ENCODE measurements around the gene AGPAT4.

AGPAT4 gene

DNA sequence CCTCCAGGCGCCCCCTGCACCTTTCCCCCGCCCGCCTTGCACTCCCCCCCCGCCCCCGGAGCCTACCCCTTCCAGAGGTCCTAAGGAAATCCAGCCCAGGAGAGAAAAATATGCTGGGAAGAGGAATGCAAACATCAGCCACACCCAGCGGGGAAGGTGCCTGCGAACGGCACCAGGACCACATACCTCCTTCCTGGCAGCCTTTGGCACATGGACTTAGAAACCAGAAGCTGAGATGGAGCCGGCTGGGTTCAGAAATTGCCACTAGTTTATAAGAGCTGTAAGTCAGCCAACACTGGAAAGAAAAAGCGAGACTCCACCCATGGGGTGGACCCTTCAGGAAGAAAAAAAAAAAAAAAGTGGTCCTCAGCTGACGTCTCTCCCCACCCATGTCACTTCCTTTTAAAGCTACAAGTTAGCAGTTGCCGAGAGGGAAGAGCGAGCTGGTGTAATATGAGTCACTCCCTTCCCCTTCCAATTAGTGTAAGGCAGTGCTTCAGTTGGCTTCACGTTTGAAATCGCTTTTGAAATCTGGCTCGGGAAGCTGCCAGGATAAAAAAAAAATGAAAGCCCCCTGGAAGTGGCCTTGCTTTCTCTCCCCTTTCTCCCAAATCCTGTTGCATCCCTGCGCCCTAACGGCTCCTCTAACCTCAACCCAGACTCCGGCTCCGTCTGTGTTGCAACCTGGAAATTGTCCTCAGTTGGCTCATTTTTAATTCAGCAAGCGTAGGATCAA is at the start of gene AGPAT4:
Gene AGPAT4 (minus strand): TSS at position 310 of the 736 bp plus-strand sequence. CDS start 41,848 bp downstream, outside the sequence.
- no peak for TF ChIP-seq EZH2 (IDR thresholded peaks at IDR 0.05; ENCODE audit: borderline replicate concordance, low read length)
- TF ChIP-seq, protein P1, sequence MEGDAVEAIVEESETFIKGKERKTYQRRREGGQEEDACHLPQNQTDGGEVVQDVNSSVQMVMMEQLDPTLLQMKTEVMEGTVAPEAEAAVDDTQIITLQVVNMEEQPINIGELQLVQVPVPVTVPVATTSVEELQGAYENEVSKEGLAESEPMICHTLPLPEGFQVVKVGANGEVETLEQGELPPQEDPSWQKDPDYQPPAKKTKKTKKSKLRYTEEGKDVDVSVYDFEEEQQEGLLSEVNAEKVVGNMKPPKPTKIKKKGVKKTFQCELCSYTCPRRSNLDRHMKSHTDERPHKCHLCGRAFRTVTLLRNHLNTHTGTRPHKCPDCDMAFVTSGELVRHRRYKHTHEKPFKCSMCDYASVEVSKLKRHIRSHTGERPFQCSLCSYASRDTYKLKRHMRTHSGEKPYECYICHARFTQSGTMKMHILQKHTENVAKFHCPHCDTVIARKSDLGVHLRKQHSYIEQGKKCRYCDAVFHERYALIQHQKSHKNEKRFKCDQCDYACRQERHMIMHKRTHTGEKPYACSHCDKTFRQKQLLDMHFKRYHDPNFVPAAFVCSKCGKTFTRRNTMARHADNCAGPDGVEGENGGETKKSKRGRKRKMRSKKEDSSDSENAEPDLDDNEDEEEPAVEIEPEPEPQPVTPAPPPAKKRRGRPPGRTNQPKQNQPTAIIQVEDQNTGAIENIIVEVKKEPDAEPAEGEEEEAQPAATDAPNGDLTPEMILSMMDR (IDR thresholded peaks at IDR 0.05; ENCODE audit: low read length) = no peak
- H2AFZ ChIP-seq (ENCODE audit: low read length) = no peak within 1 kb of the TSS
- H3K36me3 ChIP-seq (ENCODE audit: insufficient read depth, low read length) = no peaks in the 10 kb centered on the region
- no peaks in the 10 kb centered on the region for H3K27me3 ChIP-seq (ENCODE audit: insufficient read depth, low read length)
- no peaks in the 10 kb centered on the region for H4K20me1 ChIP-seq (ENCODE audit: insufficient read depth, low read length)
- H3K79me2 ChIP-seq (ENCODE audit: insufficient read depth, low read length) = no peaks in the 10 kb centered on the region
- no peaks in the 10 kb centered on the region for H3K9me2 ChIP-seq (ENCODE audit: low read depth, low read length)
- H3K9ac ChIP-seq (ENCODE audit: low read length) = no peak within 1 kb of the TSS
- peak within 1 kb of the TSS; percentile 30 for H3K4me3 ChIP-seq (ENCODE audit: low read depth, low read length, poor library complexity, severe bottlenecking)
- H3F3A ChIP-seq (ENCODE audit: insufficient read depth, low read length) = no peaks in the 10 kb centered on the region
- no peak within 1 kb of the TSS; the same call in 1 of the 2 replicates for H3K4me2 ChIP-seq (ENCODE audit: low read length)
- no peaks in the 10 kb centered on the region for H3K4me1 ChIP-seq (ENCODE audit: insufficient read depth, low read length, severe bottlenecking)
- H3K9me3 ChIP-seq (ENCODE audit: low read length) = no peaks in the 10 kb centered on the region
- H3K27ac ChIP-seq (ENCODE audit: low read depth, low read length, poor library complexity, severe bottlenecking) = no peak within 1 kb of the TSS

- Histone ChIP-seq H3F3A (ENCODE audit: insufficient read depth, low read length) (no peaks in the 10 kb centered on the region), H3K4me3 (ENCODE audit: low read depth, low read length, poor library complexity, severe bottlenecking) (no peak overlapping the region), H3K9ac (ENCODE audit: low read length) (no peak overlapping the region), H3K36me3 (ENCODE audit: insufficient read depth, low read length) (no peaks in the 10 kb centered on the region), H3K79me2 (ENCODE audit: insufficient read depth, low read length) (no peaks in the 10 kb centered on the region), H3K4me2 (ENCODE audit: low read length) (no peak overlapping the region), H3K27me3 (ENCODE audit: insufficient read depth, low read length) (no peaks in the 10 kb centered on the region), H3K9me3 (ENCODE audit: low read length) (no peaks in the 10 kb centered on the region), H4K20me1 (ENCODE audit: insufficient read depth, low read length) (no peaks in the 10 kb centered on the region), H3K9me2 (ENCODE audit: low read depth, low read length) (no peaks in the 10 kb centered on the region), H2AFZ (ENCODE audit: low read length) (no peak overlapping the region), H3K4me1 (ENCODE audit: insufficient read depth, low read length, severe bottlenecking) (no peaks in the 10 kb centered on the region), H3K27ac (ENCODE audit: low read depth, low read length, poor library complexity, severe bottlenecking) (no peak overlapping the region)
- TF ChIP-seq, protein P1 (IDR thresholded peaks at IDR 0.05; ENCODE audit: low read length) = no peak
These were observed 45.4 kb upstream of the AGPAT4 start for GRCh38 chr6:161319231-161319630.

DNA sequence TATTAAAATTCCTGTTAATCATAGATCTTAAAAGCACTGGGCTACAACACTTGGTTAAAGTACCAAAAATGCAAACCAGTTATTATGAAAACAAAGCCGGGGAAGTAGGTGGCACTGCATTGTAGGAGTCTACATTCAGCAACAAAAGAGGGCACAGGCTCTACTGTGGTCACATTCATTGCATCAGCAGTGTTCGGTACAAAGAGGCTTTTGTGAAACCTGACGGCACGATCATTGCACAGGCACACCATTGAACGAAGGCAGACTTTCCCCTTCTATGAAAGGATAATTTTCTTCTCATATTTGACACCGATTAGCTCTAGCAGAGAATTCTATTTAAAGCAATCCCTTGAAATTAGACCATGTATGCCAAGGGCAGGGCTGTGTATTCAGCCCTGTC is 44.6 kb upstream of the AGPAT4 start:
- Histone ChIP-seq H3K4me1 (ENCODE audit: insufficient read depth, low read length, severe bottlenecking) (no peaks in the 10 kb centered on the region), H3K9ac (ENCODE audit: low read length) (no peak overlapping the region), H4K20me1 (ENCODE audit: insufficient read depth, low read length) (no peaks in the 10 kb centered on the region), H2AFZ (ENCODE audit: low read length) (no peak overlapping the region), H3K27ac (ENCODE audit: low read depth, low read length, poor library complexity, severe bottlenecking) (no peak overlapping the region), H3K4me3 (ENCODE audit: low read depth, low read length, poor library complexity, severe bottlenecking) (no peak overlapping the region), H3K9me3 (ENCODE audit: low read length) (no peaks in the 10 kb centered on the region), H3K9me2 (ENCODE audit: low read depth, low read length) (no peaks in the 10 kb centered on the region), H3K4me2 (ENCODE audit: low read length) (no peak overlapping the region), H3K27me3 (ENCODE audit: insufficient read depth, low read length) (no peaks in the 10 kb centered on the region), H3K36me3 (ENCODE audit: insufficient read depth, low read length) (no peaks in the 10 kb centered on the region), H3K79me2 (ENCODE audit: insufficient read depth, low read length) (no peaks in the 10 kb centered on the region), H3F3A (ENCODE audit: insufficient read depth, low read length) (no peaks in the 10 kb centered on the region)
- TF ChIP-seq, protein P1 (IDR thresholded peaks at IDR 0.05; ENCODE audit: low read length) = no peak
- no peak for TF ChIP-seq EZH2 (IDR thresholded peaks at IDR 0.05; ENCODE audit: borderline replicate concordance, low read length)

Data from OCI-LY1 (cell line).